Calu3 (cell line): Measurements from ENCODE around the gene DUSP16. TPM values are rescaled to one million over a fixed set of nuclear protein-coding genes. Genes with fewer than 3 reads are reported as not detected.
"Not testable (repeated sequence)": the region's sequence is repeated elsewhere in the genome, so short reads cannot be mapped to it uniquely, and the experiment has no call there.

Experiments used
- BruUV-seq: library from RNA; stranded (reverse); fragments of 400-500 nt; replicated peaks from 2 replicates; lab custom pipeline; 2021; lab: Mats Ljungman, UMichigan
- CTCF ChIA-PET: fragments of 300-600 bp; sonication (Branson Sonifier 250); formaldehyde crosslinking; loops from one replicate; lab custom pipeline; 2022; ENCODE audit warnings: antibody characterized with exemption; lab: Charles Lee
- DNase-seq: peaks from one replicate; pipeline ENCODE4 v3.0.0; 2022
- H3K27ac Mint-ChIP-seq: one replicate; pipeline ENCODE4 v1.8.0; 2022; ENCODE audit warnings: mixed read lengths; ENCODE audit not compliant: unreplicated experiment
- H3K27me3 Mint-ChIP-seq: one replicate; pipeline ENCODE4 v1.8.0; 2022; ENCODE audit warnings: mixed read lengths; ENCODE audit not compliant: unreplicated experiment
- H3K36me3 Mint-ChIP-seq: one replicate; pipeline ENCODE4 v1.8.0; 2022; ENCODE audit warnings: mild to moderate bottlenecking, moderate library complexity, mixed read lengths; ENCODE audit not compliant: insufficient read depth, unreplicated experiment
- H3K4me1 Mint-ChIP-seq: one replicate; pipeline ENCODE4 v1.8.0; 2022; ENCODE audit warnings: mild to moderate bottlenecking, low read depth, mixed read lengths; ENCODE audit not compliant: unreplicated experiment
- H3K4me3 Mint-ChIP-seq: one replicate; pipeline ENCODE4 v1.8.0; 2022; ENCODE audit warnings: mild to moderate bottlenecking, low read depth, moderate library complexity, mixed read lengths; ENCODE audit not compliant: unreplicated experiment
- H3K9me3 Mint-ChIP-seq: one replicate; pipeline ENCODE4 v1.8.0; 2022; ENCODE audit warnings: low read depth, mixed read lengths; ENCODE audit not compliant: unreplicated experiment
- CTCF ChIP-seq: fragments of 200-600 bp; IDR thresholded peaks from one replicate; pipeline ENCODE4 v1.8.0; 2022; ENCODE audit warnings: antibody characterized with exemption; ENCODE audit not compliant: unreplicated experiment
- intact Hi-C: fragments of 100-400 bp; cut with micrococcal nuclease; formaldehyde crosslinking; loops from one replicate; pipeline ENCODE4 v1.10.0; 2022; ENCODE audit not compliant: unreplicated experiment
- total RNA-seq: library from RNA; stranded (reverse); gene quantifications from 2 replicates; pipeline ENCODE4 v1.2.3, GENCODE V29; 2022

Gene DUSP16
- total RNA-seq, 1 experiment from 2014 or later, result 25.8 TPM

- peaks cover 45% of the 10 kb centered on the region for H3K4me1 Mint-ChIP-seq
These were observed 22.6 kb upstream of the DUSP16 start for GRCh38 chr12:12585115-12585863.

GRCh38 chr12:12583510-12584178 lies 21.0 kb upstream of the DUSP16 start:
- Mint-ChIP-seq H3K36me3 (peaks cover 5% of the 10 kb centered on the region), H3K4me1 (peaks cover 45% of the 10 kb centered on the region), H3K27ac (no peak overlapping the region), H3K9me3 (no peaks in the 10 kb centered on the region), H3K27me3 (peaks cover under 1% of the 10 kb centered on the region), H3K4me3 (no peak overlapping the region)
- no TSS peak for BruUV-seq
- no peak for DNase-seq
- no peak for TF ChIP-seq CTCF
- CTCF ChIA-PET, result no interaction called here
- intact Hi-C loops, result no loop called here

More at GRCh38 chr12:12585115-12585863, 22.6 kb upstream of the DUSP16 start:
- no peak for DNase-seq
- H3K27ac Mint-ChIP-seq, result no peak overlapping the region
- no TSS peak for BruUV-seq
- H3K36me3 Mint-ChIP-seq, result peaks cover 5% of the 10 kb centered on the region
- H3K4me3 Mint-ChIP-seq, result no peak overlapping the region
- H3K27me3 Mint-ChIP-seq, result peaks cover 15% of the 10 kb centered on the region
- intact Hi-C loops, result no loop called here
- H3K9me3 Mint-ChIP-seq, result peaks cover 3% of the 10 kb centered on the region
- CTCF ChIA-PET, result interaction anchor here (0.7 kb wide), 3 partner anchors 22 to 1598 kb away, joined by 3 to 7 read pairs (median 6); no protein-coding TSS in a partner anchor
- no peak for TF ChIP-seq CTCF

GRCh38 chr12:12582895-12583303 lies 20.2 kb upstream of the DUSP16 start:
- peak; percentile 26 for DNase-seq
- Mint-ChIP-seq H3K9me3 (no peaks in the 10 kb centered on the region), H3K36me3 (peaks cover 5% of the 10 kb centered on the region), H3K27me3 (no peaks in the 10 kb centered on the region), H3K4me3 (no peak overlapping the region), H3K27ac (no peak overlapping the region), H3K4me1 (peaks cover 45% of the 10 kb centered on the region)
- no TSS peak for BruUV-seq
- no peak for TF ChIP-seq CTCF
- intact Hi-C loops, result no loop called here
- CTCF ChIA-PET, result no interaction called here

GRCh38 chr12:12582193-12582881 lies 19.7 kb upstream of the DUSP16 start:
- Mint-ChIP-seq H3K27me3 (no peaks in the 10 kb centered on the region), H3K27ac (no peak overlapping the region), H3K4me1 (peaks cover 45% of the 10 kb centered on the region), H3K4me3 (no peak overlapping the region), H3K36me3 (peaks cover 5% of the 10 kb centered on the region), H3K9me3 (no peaks in the 10 kb centered on the region)
- BruUV-seq, result no TSS peak
- CTCF ChIA-PET, result interaction anchor here (0.6 kb wide), 1 partner anchor 39 kb away, joined by 3 read pairs; no protein-coding TSS in a partner anchor
- no peak for DNase-seq
- intact Hi-C loops, result no loop called here
- TF ChIP-seq CTCF, result no peak

- CTCF ChIA-PET, H3K27ac Mint-ChIP-seq, H3K27me3 Mint-ChIP-seq: not testable (repeated sequence)
These were observed 18.1 kb upstream of the DUSP16 start for GRCh38 chr12:12580716-12581115.

More at GRCh38 chr12:12580716-12581115, 18.1 kb upstream of the DUSP16 start:
- H3K4me3 Mint-ChIP-seq, intact Hi-C loops, DNase-seq, H3K9me3 Mint-ChIP-seq, BruUV-seq, H3K36me3 Mint-ChIP-seq: not testable (repeated sequence)
- H3K4me1 Mint-ChIP-seq, result peaks cover 30% of the 10 kb centered on the region
